Cardiac muscle cell (in vitro differentiated cells and primary cell): ENCODE data around the gene ZIC4. TPM values are rescaled to one million over a fixed set of nuclear protein-coding genes. Genes with fewer than 3 reads are reported as not detected.

Experiments used
- DNase-seq, 2 donors: peaks; one replicate each; pipeline versions ENCODE4 v3.0.0 to v3.0.0-alpha.2; 2010 to 2017; ENCODE audit warnings: low read depth in 1 of 2, low spot score in 1 of 2
- H3K27ac ChIP-seq: fragments of 200-600 bp; sonication (generic); 2 replicates; pipeline ENCODE4 v1.5.1; 2016
- H3K27me3 ChIP-seq: fragments of 200-600 bp; sonication (generic); 2 replicates; pipeline ENCODE4 v1.6.0; 2016; ENCODE audit warnings: control low read depth
- H3K36me3 ChIP-seq: fragments of 200-600 bp; sonication (generic); 2 replicates; pipeline ENCODE4 v1.5.1; 2016; ENCODE audit warnings: control low read depth
- H3K4me1 ChIP-seq: fragments of 200-600 bp; sonication (generic); 2 replicates; pipeline ENCODE4 v1.8.1; 2017; ENCODE audit warnings: low read depth, mild to moderate bottlenecking, mixed run types
- H3K4me3 ChIP-seq: fragments of 200-600 bp; sonication (generic); 2 replicates; pipeline ENCODE4 v1.5.1; 2016; ENCODE audit warnings: mild to moderate bottlenecking
- H3K9me3 ChIP-seq: fragments of 200-600 bp; sonication (generic); 2 replicates; pipeline ENCODE4 v1.5.1; 2017; ENCODE audit warnings: low read depth, mild to moderate bottlenecking, control low read depth
- CTCF ChIP-seq: IDR thresholded peaks from 2 replicates; pipeline ENCODE4 v1.5.1; 2012; ENCODE audit warnings: low read depth, mild to moderate bottlenecking, low read length
- polyA plus RNA-seq: library from polyadenylated mRNA; unstranded; fragments of >200 nt; fragmentation: Nextera tagmentation; extraction: Ambion mirVana; gene quantifications from 2 replicates; pipeline ENCODE4 v1.2.1, GENCODE V29; 2016
- total RNA-seq: library from RNA; depleted of rRNA; stranded (reverse); fragments of >200 nt; gene quantifications from 2 replicates; pipeline ENCODE4 v1.2.3, GENCODE V29; 2016

Gene ZIC4
- total and polyA plus RNA-seq, 2 experiments from 2014 or later: not detected

- no peaks in the 10 kb centered on the region for H3K9me3 ChIP-seq
- TF ChIP-seq CTCF: no peak
- H3K36me3 ChIP-seq: no peaks in the 10 kb centered on the region
- H3K27ac ChIP-seq: no peak overlapping the region
- no peaks in the 10 kb centered on the region for H3K4me1 ChIP-seq
- H3K4me3 ChIP-seq: no peak overlapping the region
- H3K27me3 ChIP-seq: peaks cover 100% of the 10 kb centered on the region
- no peak for DNase-seq
Observed at GRCh38 chr3:147360051-147360439, 46.3 kb downstream of the ZIC4 start.

GRCh38 chr3:147359177-147360050, 46.9 kb downstream of the ZIC4 start:
- Histone ChIP-seq H3K4me1 (no peaks in the 10 kb centered on the region), H3K36me3 (no peaks in the 10 kb centered on the region), H3K9me3 (no peaks in the 10 kb centered on the region), H3K4me3 (no peak overlapping the region), H3K27me3 (peaks cover 100% of the 10 kb centered on the region), H3K27ac (no peak overlapping the region)
- DNase-seq: no peak
- no peak for TF ChIP-seq CTCF

- H3K27ac ChIP-seq: no peak overlapping the region
- TF ChIP-seq CTCF: no peak
- no peaks in the 10 kb centered on the region for H3K9me3 ChIP-seq
- H3K4me3 ChIP-seq: no peak overlapping the region
- peaks cover 100% of the 10 kb centered on the region for H3K27me3 ChIP-seq
- DNase-seq: no peak
- H3K4me1 ChIP-seq: no peaks in the 10 kb centered on the region
- no peaks in the 10 kb centered on the region for H3K36me3 ChIP-seq
Observed at GRCh38 chr3:147358144-147358992, 48.0 kb downstream of the ZIC4 start.

GRCh38 chr3:147356909-147357900, 49.1 kb downstream of the ZIC4 start:
- Histone ChIP-seq H3K27me3 (peaks cover 100% of the 10 kb centered on the region), H3K4me1 (no peaks in the 10 kb centered on the region), H3K27ac (no peak overlapping the region), H3K36me3 (no peaks in the 10 kb centered on the region), H3K4me3 (no peak overlapping the region), H3K9me3 (no peaks in the 10 kb centered on the region)
- DNase-seq: peak in 1 of 2 donors; percentile 31
- TF ChIP-seq CTCF: peak; percentile 14
